Loucy (cell line): ENCODE data around the gene PROSER3.

Source experiments
- H2AFZ ChIP-seq: fragments of 200-600 bp; sonication (generic); 2 replicates; pipeline ENCODE4 v1.6.0; 2016; ENCODE audit warnings: antibody characterized with exemption, mild to moderate bottlenecking, low read length, moderate library complexity
- H3F3A ChIP-seq: fragments of 200-600 bp; 2 replicates; pipeline ENCODE4 v1.6.0; 2016; ENCODE audit warnings: antibody characterized with exemption, low read depth, mild to moderate bottlenecking
- H3K27me3 ChIP-seq: fragments of 200-600 bp; sonication (generic); 2 replicates; pipeline ENCODE4 v1.6.1; 2014; ENCODE audit warnings: low read length, mild to moderate bottlenecking; ENCODE audit not compliant: insufficient read depth, poor library complexity, severe bottlenecking
- H3K36me3 ChIP-seq: fragments of 200-600 bp; sonication (generic); 2 replicates; pipeline ENCODE4 v1.6.1; 2016; ENCODE audit warnings: low read length; ENCODE audit not compliant: insufficient read depth
- H3K4me1 ChIP-seq: fragments of 200-600 bp; sonication (generic); 2 replicates; pipeline ENCODE4 v1.5.1; 2014; ENCODE audit warnings: low read length, mild to moderate bottlenecking; ENCODE audit not compliant: insufficient read depth, poor library complexity, severe bottlenecking
- H3K4me2 ChIP-seq: fragments of 200-600 bp; sonication (generic); 2 replicates; pipeline ENCODE4 v1.6.0; 2014; ENCODE audit warnings: antibody characterized with exemption, low read length, low read depth, mild to moderate bottlenecking; ENCODE audit not compliant: poor library complexity, severe bottlenecking
- H3K4me3 ChIP-seq: fragments of 200-600 bp; sonication (generic); 2 replicates; pipeline ENCODE4 v1.5.1; 2014; ENCODE audit warnings: low read length, mild to moderate bottlenecking, mixed read lengths; ENCODE audit not compliant: poor library complexity, severe bottlenecking
- H3K79me2 ChIP-seq: fragments of 200-600 bp; sonication (generic); 2 replicates; pipeline ENCODE4 v1.6.1; 2014; ENCODE audit warnings: low read length; ENCODE audit not compliant: insufficient read depth
- H3K9ac ChIP-seq: fragments of 200-600 bp; sonication (generic); 2 replicates; pipeline ENCODE4 v1.6.0; 2014; ENCODE audit warnings: mild to moderate bottlenecking, low read depth, low read length, moderate library complexity; ENCODE audit not compliant: poor library complexity, severe bottlenecking
- H3K9me2 ChIP-seq: fragments of 200-600 bp; sonication (generic); replicated peaks from 2 replicates; pipeline ENCODE4 v1.6.1; 2016; ENCODE audit warnings: low read depth, low read length, mixed read lengths
- H3K9me3 ChIP-seq: fragments of 200-600 bp; sonication (generic); 2 replicates; pipeline ENCODE4 v1.6.1; 2014; ENCODE audit warnings: mild to moderate bottlenecking, antibody characterized with exemption, low read length, low read depth; ENCODE audit not compliant: insufficient read depth
- H4K20me1 ChIP-seq: fragments of 200-600 bp; sonication (generic); 2 replicates; pipeline ENCODE4 v1.6.0; 2014; ENCODE audit warnings: antibody characterized with exemption, low read length, mild to moderate bottlenecking; ENCODE audit not compliant: insufficient read depth, poor library complexity, severe bottlenecking
- CTCF ChIP-seq: fragments of 200-600 bp; sonication (generic); conservative IDR thresholded peaks from 2 replicates; pipeline ENCODE4 v1.5.1; 2014; ENCODE audit warnings: mild to moderate bottlenecking, antibody characterized with exemption, low read length
- EZH2phosphoT487 ChIP-seq: fragments of 200-600 bp; IDR thresholded peaks from 2 replicates; pipeline ENCODE4 v1.6.1; 2018; ENCODE audit warnings: antibody characterized with exemption, mild to moderate bottlenecking, moderate library complexity, borderline replicate concordance

PROSER3 gene

GRCh38 chr19:35760711-35761349 lies 2.9 kb downstream of the PROSER3 start:
- TF ChIP-seq EZH2phosphoT487, result no peak
- TF ChIP-seq CTCF, result no peak
- Histone ChIP-seq H3K4me3 (no peak overlapping the region), H3K9ac (no peak overlapping the region), H3K27me3 (no peaks in the 10 kb centered on the region), H3K4me2 (no peak overlapping the region), H3K9me3 (no peaks in the 10 kb centered on the region), H4K20me1 (no peaks in the 10 kb centered on the region), H2AFZ (no peak overlapping the region), H3K4me1 (peaks cover 13% of the 10 kb centered on the region), H3K36me3 (no peaks in the 10 kb centered on the region), H3F3A (no peaks in the 10 kb centered on the region), H3K79me2 (peaks cover 13% of the 10 kb centered on the region; the same call in 1 of the 2 replicates), H3K9me2 (no peaks in the 10 kb centered on the region)

GRCh38 chr19:35764432-35765315 lies 6.7 kb downstream of the PROSER3 start:
- Histone ChIP-seq H4K20me1 (no peaks in the 10 kb centered on the region), H3K4me2 (no peak overlapping the region), H3K9me3 (no peaks in the 10 kb centered on the region), H3K9me2 (no peaks in the 10 kb centered on the region), H3K9ac (no peak overlapping the region), H2AFZ (no peak overlapping the region), H3K4me1 (peaks cover 2% of the 10 kb centered on the region), H3K27me3 (no peaks in the 10 kb centered on the region), H3K79me2 (peaks cover 3% of the 10 kb centered on the region; the same call in 1 of the 2 replicates), H3K4me3 (no peak overlapping the region), H3K36me3 (no peaks in the 10 kb centered on the region), H3F3A (no peaks in the 10 kb centered on the region)
- TF ChIP-seq EZH2phosphoT487 (no peak), CTCF (no peak)

GRCh38 chr19:35766571-35767104 lies 8.7 kb downstream of the PROSER3 start:
- no peaks in the 10 kb centered on the region for H3K79me2 ChIP-seq
- H3K9me2 ChIP-seq, result no peaks in the 10 kb centered on the region
- no peaks in the 10 kb centered on the region for H3K4me1 ChIP-seq
- H3K4me2 ChIP-seq, result no peak overlapping the region
- no peaks in the 10 kb centered on the region for H3K27me3 ChIP-seq
- no peaks in the 10 kb centered on the region for H3K9me3 ChIP-seq
- H3K36me3 ChIP-seq, result no peaks in the 10 kb centered on the region
- H3K4me3 ChIP-seq, result no peak overlapping the region
- no peak overlapping the region for H2AFZ ChIP-seq
- H4K20me1 ChIP-seq, result no peaks in the 10 kb centered on the region
- no peak for TF ChIP-seq CTCF
- TF ChIP-seq EZH2phosphoT487, result no peak
- no peak overlapping the region for H3K9ac ChIP-seq
- H3F3A ChIP-seq, result no peaks in the 10 kb centered on the region
